A549 (cell line): Measurements from ENCODE around the gene HSPB2. TPM values are rescaled to one million over a fixed set of nuclear protein-coding genes. Genes with fewer than 3 reads are reported as not detected.

Source experiments
- ATAC-seq, 2 experiments: fragments of 200-7000 bp in 1 of 2; fragments of >200 bp in 1 of 2; cut with Nextera tagmentation in 1 of 2; cut with Tn5 transposase in 1 of 2; 3 replicates each; pipeline versions ENCODE4 v1.8.0 to v1.9.1; 2018 to 2020; ENCODE audit warnings: mild to moderate bottlenecking in 1 of 2, moderate library complexity in 1 of 2
- CTCF ChIA-PET: fragments of 300-600 bp; sonication (Branson Sonifier 250); formaldehyde crosslinking; extraction: SDS; loops from one replicate; lab custom pipeline; 2021; ENCODE audit warnings: antibody characterized with exemption, inconsistent platforms; lab: Yijun Ruan, JAX
- POLR2A ChIA-PET: fragments of 350-600 bp; formaldehyde crosslinking; extraction: SDS; loops from one replicate; lab custom pipeline; 2021; ENCODE audit warnings: antibody characterized with exemption, inconsistent platforms; lab: Yijun Ruan, JAX
- DNase-seq, 2 experiments: peaks; one replicate each; pipeline versions ENCODE4 v3.0.0 to v3.0.0-alpha.2; 2011 to 2016; ENCODE audit warnings: low read depth in 1 of 2, low spot score in 1 of 2
- FAIRE-seq: peaks from 2 replicates; lab custom pipeline; 2011; peaks lifted over from hg19 to GRCh38; lab: Jason Lieb, UNC
- H3K27ac ChIP-seq, 2 experiments: fragments of >200 bp; sonication (Bioruptor Twin); formaldehyde crosslinking; 3 replicates each; pipeline ENCODE4 v1.5.1; 2016 to 2017
- H3K4me1 ChIP-seq: fragments of >200 bp; sonication (Bioruptor Twin); formaldehyde crosslinking; 3 replicates; pipeline ENCODE4 v1.6.1; 2016
- H3K4me2 ChIP-seq: fragments of >200 bp; sonication (Bioruptor Twin); formaldehyde crosslinking; 3 replicates; pipeline ENCODE4 v1.6.1; 2016
- H3K4me3 ChIP-seq: fragments of >200 bp; sonication (Bioruptor Twin); formaldehyde crosslinking; 3 replicates; pipeline ENCODE4 v1.5.1; 2016
- H3K9me3 ChIP-seq: fragments of >200 bp; sonication (Bioruptor Twin); formaldehyde crosslinking; 3 replicates; pipeline ENCODE4 v1.6.1; 2016
- CHD4 ChIP-seq: fragments of 200-600 bp; sonication (generic); IDR thresholded peaks from 2 replicates; pipeline ENCODE4 v1.6.1; 2016; ENCODE audit warnings: antibody characterized with exemption, mild to moderate bottlenecking, borderline replicate concordance
- ESRRA ChIP-seq: fragments of 150-350 bp; IDR thresholded peaks from 2 replicates; pipeline ENCODE4 v1.6.1; 2014; ENCODE audit warnings: mild to moderate bottlenecking, low read length, borderline replicate concordance
- FOSL2 ChIP-seq, 2 experiments: fragments of 450-650 bp in 1 of 2; fragments of >200 bp in 1 of 2; sonication (Bioruptor Twin) in 1 of 2; formaldehyde crosslinking; IDR thresholded peaks; 2 replicates each; pipeline versions ENCODE4 v1.5.0 to v1.6.1; 2016 to 2020; ENCODE audit warnings: mild to moderate bottlenecking in 1 of 2, moderate library complexity in 1 of 2
- FOXS1 ChIP-seq: fragments of 250-450 bp; sonication (Bioruptor Pico); IDR thresholded peaks from 2 replicates; pipeline ENCODE4 v1.5.0; 2020; ENCODE audit warnings: mild to moderate bottlenecking, moderate library complexity
- GATA3 ChIP-seq: IDR thresholded peaks from 2 replicates; pipeline ENCODE4 v1.6.1; 2012; ENCODE audit warnings: borderline replicate concordance
- HEYL ChIP-seq: fragments of 250-450 bp; sonication (Bioruptor Pico); IDR thresholded peaks from 2 replicates; pipeline ENCODE4 v1.8.0; 2021; ENCODE audit warnings: mild to moderate bottlenecking, moderate library complexity
- HOXB13 ChIP-seq: fragments of 250-450 bp; sonication (Bioruptor Pico); IDR thresholded peaks from 2 replicates; pipeline ENCODE4 v1.5.0; 2020; ENCODE audit warnings: low read depth, mild to moderate bottlenecking, moderate library complexity
- HOXB5 ChIP-seq: fragments of 250-450 bp; sonication (Bioruptor Pico); IDR thresholded peaks from 2 replicates; pipeline ENCODE4 v1.5.0; 2020; ENCODE audit warnings: mild to moderate bottlenecking, moderate library complexity
- JUNB ChIP-seq: fragments of >200 bp; sonication (Bioruptor Twin); formaldehyde crosslinking; IDR thresholded peaks from 2 replicates; pipeline ENCODE4 v1.6.1; 2016
- KDM1A ChIP-seq: fragments of 200-600 bp; sonication (generic); IDR thresholded peaks from 2 replicates; pipeline ENCODE4 v1.6.1; 2016; ENCODE audit warnings: low read depth, mild to moderate bottlenecking
- KDM5A ChIP-seq: fragments of 200-600 bp; sonication (generic); IDR thresholded peaks from 2 replicates; pipeline ENCODE4 v1.6.1; 2016; ENCODE audit warnings: antibody characterized with exemption, mild to moderate bottlenecking
- MAFK ChIP-seq: fragments of 450-650 bp; IDR thresholded peaks from 2 replicates; pipeline ENCODE4 v1.6.1; 2014; ENCODE audit not compliant: partially characterized antibody
- MAZ ChIP-seq: fragments of 150-350 bp; IDR thresholded peaks from 2 replicates; pipeline ENCODE4 v1.6.1; 2014; ENCODE audit warnings: antibody characterized with exemption, low read depth, low read length, borderline replicate concordance
- MYC ChIP-seq: IDR thresholded peaks from 2 replicates; pipeline ENCODE4 v1.6.1; 2012; ENCODE audit warnings: mild to moderate bottlenecking, inconsistent platforms, low read length, improper control_type of control experiment, borderline replicate concordance
- NFE2L2 ChIP-seq: fragments of 150-350 bp; conservative IDR thresholded peaks from 2 replicates; pipeline ENCODE4 v1.6.1; 2014; ENCODE audit warnings: low read length
- NPAS2 ChIP-seq: fragments of 250-450 bp; sonication (Bioruptor Pico); IDR thresholded peaks from 2 replicates; pipeline ENCODE4 v1.8.0; 2022; ENCODE audit warnings: mild to moderate bottlenecking, moderate library complexity, borderline replicate concordance
- NR3C1 ChIP-seq: fragments of >200 bp; sonication (Bioruptor Twin); formaldehyde crosslinking; IDR thresholded peaks from 3 replicates; pipeline ENCODE4 v1.6.1; 2017
- PHF8 ChIP-seq: fragments of 200-600 bp; sonication (generic); IDR thresholded peaks from 2 replicates; pipeline ENCODE4 v1.6.1; 2016; ENCODE audit warnings: low read depth, mild to moderate bottlenecking, antibody characterized with exemption, moderate library complexity, borderline replicate concordance
- RARB ChIP-seq: fragments of 250-450 bp; sonication (Bioruptor Pico); IDR thresholded peaks from 2 replicates; pipeline ENCODE4 v1.8.0; 2021; ENCODE audit warnings: mild to moderate bottlenecking, moderate library complexity
- RNF2 ChIP-seq: fragments of 200-600 bp; sonication (generic); IDR thresholded peaks from 2 replicates; pipeline ENCODE4 v1.6.1; 2016; ENCODE audit warnings: low read depth, mild to moderate bottlenecking, antibody characterized with exemption, moderate library complexity, borderline replicate concordance
- SREBF2 ChIP-seq: fragments of 450-650 bp; IDR thresholded peaks from 2 replicates; pipeline ENCODE4 v1.6.1; 2014; ENCODE audit warnings: mild to moderate bottlenecking, moderate library complexity
- ZFP36 ChIP-seq: fragments of 450-650 bp; IDR thresholded peaks from 2 replicates; pipeline ENCODE4 v1.6.1; 2014; ENCODE audit warnings: borderline replicate concordance; ENCODE audit not compliant: partially characterized antibody
- WGBS: methylation state at CpG from one replicate; pipeline ENCODE4 v1.1.6; 2017; ENCODE audit errors: missing lambda C conversion rate; 5-methylcytosine and 5-hydroxymethylcytosine counted together
- polyA plus RNA-seq, 4 experiments: library from polyadenylated mRNA; depleted of rRNA in 3 of 4; stranded (reverse); fragments of >200 nt; fragmentation: RNase III in 1 of 4; extraction: RNeasy Plus Mini Kit Qiagen cat#74134 plus additional on column Dnase treatment in 1 of 4; gene quantifications; 2 replicates in 3 of 4; 3 replicates in 1 of 4; pipeline ENCODE4 v1.2.3, GENCODE V29; 2011 to 2017
- TF ChIP-seq, protein P1 (sequence below): fragments of >200 bp; sonication (Bioruptor Twin); formaldehyde crosslinking; IDR thresholded peaks from 3 replicates; pipeline ENCODE4 v1.5.1; 2016
- TF ChIP-seq, protein P2 (sequence below): fragments of 200-600 bp; sonication (generic); IDR thresholded peaks from 2 replicates; pipeline ENCODE4 v1.6.1; 2016; ENCODE audit warnings: antibody characterized with exemption, mild to moderate bottlenecking, moderate library complexity
- TF ChIP-seq, protein P3 (sequence below): IDR thresholded peaks from 2 replicates; pipeline ENCODE4 v1.6.1; 2012
- TF ChIP-seq, protein P4 (sequence below): fragments of 250-450 bp; sonication (Bioruptor Pico); IDR thresholded peaks from 2 replicates; pipeline ENCODE4 v1.5.0; 2020; ENCODE audit warnings: low read depth, mild to moderate bottlenecking, moderate library complexity

HSPB2 gene
- polyA plus RNA-seq, 2 of the 4 experiments (the other 2 are of a cell fraction): not detected

DNA sequence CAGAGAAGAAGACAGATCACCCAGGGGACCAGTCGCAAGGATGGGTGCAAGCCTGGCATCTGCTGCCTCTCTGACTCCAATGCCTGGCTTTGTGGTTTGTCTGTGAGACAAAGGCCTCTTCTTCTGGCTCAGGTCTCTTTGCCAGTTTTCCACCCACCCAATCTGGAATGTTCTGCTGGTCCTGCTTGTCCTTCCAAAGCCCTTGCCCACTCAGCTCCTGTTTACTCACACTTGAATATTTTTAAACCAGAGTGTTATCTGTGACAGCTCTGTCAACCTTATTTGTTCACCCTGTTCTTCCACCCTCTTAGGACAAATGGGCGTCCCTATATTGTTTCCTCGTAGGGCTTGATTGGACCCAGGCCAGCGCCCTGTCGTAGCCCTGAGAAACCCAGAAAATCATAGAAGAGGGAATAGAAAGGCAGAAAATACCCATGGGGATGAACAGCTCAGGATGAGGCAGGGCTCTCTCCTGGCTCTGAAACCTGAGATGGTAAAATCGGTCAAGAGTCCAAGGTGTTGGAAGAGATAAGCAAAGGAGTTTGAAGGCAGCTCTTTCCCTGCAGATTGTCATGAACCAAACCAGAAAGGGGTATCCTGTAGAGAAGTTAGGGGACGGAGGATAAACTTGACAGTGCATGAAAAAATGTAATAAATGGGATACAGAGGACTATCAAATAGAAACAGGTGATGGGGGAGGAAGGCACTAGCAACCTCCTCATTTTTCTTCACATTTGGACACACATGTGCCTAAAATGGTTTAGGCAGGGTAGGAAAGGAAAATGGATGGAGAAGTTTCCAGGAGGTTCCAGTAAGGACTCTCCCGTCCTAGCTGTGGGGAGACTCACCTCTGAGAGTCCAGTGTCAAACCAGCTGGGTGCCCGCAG, 1.6 kb upstream of the HSPB2 start (continued):
- TF ChIP-seq ZFP36 (no peak), HEYL (CRISPR knock-in tag) (no peak), PHF8 (no peak), CHD4 (no peak), NFE2L2 (no peak)
- TF ChIP-seq, protein P1, sequence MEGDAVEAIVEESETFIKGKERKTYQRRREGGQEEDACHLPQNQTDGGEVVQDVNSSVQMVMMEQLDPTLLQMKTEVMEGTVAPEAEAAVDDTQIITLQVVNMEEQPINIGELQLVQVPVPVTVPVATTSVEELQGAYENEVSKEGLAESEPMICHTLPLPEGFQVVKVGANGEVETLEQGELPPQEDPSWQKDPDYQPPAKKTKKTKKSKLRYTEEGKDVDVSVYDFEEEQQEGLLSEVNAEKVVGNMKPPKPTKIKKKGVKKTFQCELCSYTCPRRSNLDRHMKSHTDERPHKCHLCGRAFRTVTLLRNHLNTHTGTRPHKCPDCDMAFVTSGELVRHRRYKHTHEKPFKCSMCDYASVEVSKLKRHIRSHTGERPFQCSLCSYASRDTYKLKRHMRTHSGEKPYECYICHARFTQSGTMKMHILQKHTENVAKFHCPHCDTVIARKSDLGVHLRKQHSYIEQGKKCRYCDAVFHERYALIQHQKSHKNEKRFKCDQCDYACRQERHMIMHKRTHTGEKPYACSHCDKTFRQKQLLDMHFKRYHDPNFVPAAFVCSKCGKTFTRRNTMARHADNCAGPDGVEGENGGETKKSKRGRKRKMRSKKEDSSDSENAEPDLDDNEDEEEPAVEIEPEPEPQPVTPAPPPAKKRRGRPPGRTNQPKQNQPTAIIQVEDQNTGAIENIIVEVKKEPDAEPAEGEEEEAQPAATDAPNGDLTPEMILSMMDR: no peak

DNA sequence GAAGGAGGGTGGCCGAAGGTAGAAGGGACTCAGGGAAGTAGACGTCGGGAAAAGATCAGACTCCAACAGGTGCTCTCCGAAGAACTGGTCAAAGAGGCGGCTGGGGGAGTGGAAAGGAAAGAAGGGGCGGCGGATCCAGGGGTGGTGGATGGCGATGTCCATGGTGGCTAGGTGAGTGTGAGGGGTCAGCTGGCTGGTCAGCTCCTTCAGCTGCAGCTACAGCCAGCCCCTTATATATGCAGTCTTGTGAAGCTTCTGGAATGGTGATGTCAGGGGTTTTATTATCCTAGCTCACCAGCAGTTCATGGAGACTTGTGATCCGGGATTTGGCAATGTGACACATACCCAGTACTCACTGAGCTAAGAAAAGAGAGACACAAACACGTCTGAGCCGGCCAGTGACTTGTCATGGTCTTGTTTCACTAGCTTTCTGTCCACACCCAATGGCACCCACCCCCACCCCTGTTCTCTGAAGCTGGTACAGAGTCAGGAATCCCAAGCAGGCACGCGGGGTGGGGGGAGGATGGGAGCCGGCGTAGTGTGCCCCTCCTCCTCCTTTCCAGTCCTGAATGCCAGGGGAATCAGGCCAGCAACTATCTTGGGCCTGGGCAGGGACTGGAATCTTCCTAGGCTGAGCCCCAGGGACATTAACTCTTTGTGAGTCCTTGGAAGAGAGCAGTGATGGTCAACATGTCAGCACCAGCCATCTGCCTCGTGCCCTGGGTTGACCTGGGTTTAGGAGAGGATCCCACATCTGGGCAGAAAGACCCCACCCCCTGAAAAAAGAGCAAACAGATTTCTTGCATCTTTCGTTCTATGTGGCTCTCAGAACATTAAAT, 752 bp upstream of the HSPB2 start, which contains the start of gene CRYAB:
TSS of gene CRYAB (minus strand) at position 208 of the 839 bp plus-strand sequence. CDS start at position 162, 46 bp downstream.
- Histone ChIP-seq H3K27ac (peak within 1 kb of the TSS; percentile 49 to 61; a peak in 5 of 6 replicates), H3K4me1 (peaks cover 16% of the 10 kb centered on the region), H3K4me3 (no peak within 1 kb of the TSS), H3K9me3 (no peaks in the 10 kb centered on the region), H3K4me2 (peak within 1 kb of the TSS; percentile 55)
- 64% methylated on average over 13 of the region's 17 CpGs for WGBS
- ATAC-seq (peak; percentile 57 to 78), FAIRE-seq (no peak), DNase-seq (peak in 1 of 2 experiments; percentile 49)
- TF ChIP-seq MYC: no peak
- no peak for TF ChIP-seq FOXS1 (CRISPR knock-in tag)
- TF ChIP-seq HOXB13 (CRISPR knock-in tag): no peak
- TF ChIP-seq NPAS2 (CRISPR knock-in tag): no peak
- TF ChIP-seq SREBF2: no peak
- TF ChIP-seq NR3C1: no peak
- TF ChIP-seq ESRRA: no peak
- TF ChIP-seq MAFK: no peak
- TF ChIP-seq MAZ: no peak
- TF ChIP-seq FOSL2 (IDR thresholded peaks at IDR 0.05): no peak
- TF ChIP-seq FOSL2 (CRISPR knock-in tag; IDR thresholded peaks at IDR 0.05): no peak
- no peak for TF ChIP-seq GATA3
- no peak for TF ChIP-seq RARB
- TF ChIP-seq, protein P2, sequence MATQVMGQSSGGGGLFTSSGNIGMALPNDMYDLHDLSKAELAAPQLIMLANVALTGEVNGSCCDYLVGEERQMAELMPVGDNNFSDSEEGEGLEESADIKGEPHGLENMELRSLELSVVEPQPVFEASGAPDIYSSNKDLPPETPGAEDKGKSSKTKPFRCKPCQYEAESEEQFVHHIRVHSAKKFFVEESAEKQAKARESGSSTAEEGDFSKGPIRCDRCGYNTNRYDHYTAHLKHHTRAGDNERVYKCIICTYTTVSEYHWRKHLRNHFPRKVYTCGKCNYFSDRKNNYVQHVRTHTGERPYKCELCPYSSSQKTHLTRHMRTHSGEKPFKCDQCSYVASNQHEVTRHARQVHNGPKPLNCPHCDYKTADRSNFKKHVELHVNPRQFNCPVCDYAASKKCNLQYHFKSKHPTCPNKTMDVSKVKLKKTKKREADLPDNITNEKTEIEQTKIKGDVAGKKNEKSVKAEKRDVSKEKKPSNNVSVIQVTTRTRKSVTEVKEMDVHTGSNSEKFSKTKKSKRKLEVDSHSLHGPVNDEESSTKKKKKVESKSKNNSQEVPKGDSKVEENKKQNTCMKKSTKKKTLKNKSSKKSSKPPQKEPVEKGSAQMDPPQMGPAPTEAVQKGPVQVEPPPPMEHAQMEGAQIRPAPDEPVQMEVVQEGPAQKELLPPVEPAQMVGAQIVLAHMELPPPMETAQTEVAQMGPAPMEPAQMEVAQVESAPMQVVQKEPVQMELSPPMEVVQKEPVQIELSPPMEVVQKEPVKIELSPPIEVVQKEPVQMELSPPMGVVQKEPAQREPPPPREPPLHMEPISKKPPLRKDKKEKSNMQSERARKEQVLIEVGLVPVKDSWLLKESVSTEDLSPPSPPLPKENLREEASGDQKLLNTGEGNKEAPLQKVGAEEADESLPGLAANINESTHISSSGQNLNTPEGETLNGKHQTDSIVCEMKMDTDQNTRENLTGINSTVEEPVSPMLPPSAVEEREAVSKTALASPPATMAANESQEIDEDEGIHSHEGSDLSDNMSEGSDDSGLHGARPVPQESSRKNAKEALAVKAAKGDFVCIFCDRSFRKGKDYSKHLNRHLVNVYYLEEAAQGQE: no peak
- TF ChIP-seq, protein P3, sequence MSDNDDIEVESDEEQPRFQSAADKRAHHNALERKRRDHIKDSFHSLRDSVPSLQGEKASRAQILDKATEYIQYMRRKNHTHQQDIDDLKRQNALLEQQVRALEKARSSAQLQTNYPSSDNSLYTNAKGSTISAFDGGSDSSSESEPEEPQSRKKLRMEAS: no peak
- no peak for TF ChIP-seq RNF2
- no peak for TF ChIP-seq HOXB5 (CRISPR knock-in tag)
- TF ChIP-seq KDM5A: no peak
- no peak for TF ChIP-seq JUNB
- TF ChIP-seq KDM1A: no peak
- TF ChIP-seq, protein P4, sequence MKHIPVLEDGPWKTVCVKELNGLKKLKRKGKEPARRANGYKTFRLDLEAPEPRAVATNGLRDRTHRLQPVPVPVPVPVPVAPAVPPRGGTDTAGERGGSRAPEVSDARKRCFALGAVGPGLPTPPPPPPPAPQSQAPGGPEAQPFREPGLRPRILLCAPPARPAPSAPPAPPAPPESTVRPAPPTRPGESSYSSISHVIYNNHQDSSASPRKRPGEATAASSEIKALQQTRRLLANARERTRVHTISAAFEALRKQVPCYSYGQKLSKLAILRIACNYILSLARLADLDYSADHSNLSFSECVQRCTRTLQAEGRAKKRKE: no peak
- CTCF ChIA-PET: no interaction called here
- POLR2A ChIA-PET: interaction anchor here (1.1 kb wide), 1 partner anchor 14 kb away, joined by 5 read pairs; no protein-coding TSS in a partner anchor
